ENCODE results near the gene NEUROG1.

Gene NEUROG1

DNA sequence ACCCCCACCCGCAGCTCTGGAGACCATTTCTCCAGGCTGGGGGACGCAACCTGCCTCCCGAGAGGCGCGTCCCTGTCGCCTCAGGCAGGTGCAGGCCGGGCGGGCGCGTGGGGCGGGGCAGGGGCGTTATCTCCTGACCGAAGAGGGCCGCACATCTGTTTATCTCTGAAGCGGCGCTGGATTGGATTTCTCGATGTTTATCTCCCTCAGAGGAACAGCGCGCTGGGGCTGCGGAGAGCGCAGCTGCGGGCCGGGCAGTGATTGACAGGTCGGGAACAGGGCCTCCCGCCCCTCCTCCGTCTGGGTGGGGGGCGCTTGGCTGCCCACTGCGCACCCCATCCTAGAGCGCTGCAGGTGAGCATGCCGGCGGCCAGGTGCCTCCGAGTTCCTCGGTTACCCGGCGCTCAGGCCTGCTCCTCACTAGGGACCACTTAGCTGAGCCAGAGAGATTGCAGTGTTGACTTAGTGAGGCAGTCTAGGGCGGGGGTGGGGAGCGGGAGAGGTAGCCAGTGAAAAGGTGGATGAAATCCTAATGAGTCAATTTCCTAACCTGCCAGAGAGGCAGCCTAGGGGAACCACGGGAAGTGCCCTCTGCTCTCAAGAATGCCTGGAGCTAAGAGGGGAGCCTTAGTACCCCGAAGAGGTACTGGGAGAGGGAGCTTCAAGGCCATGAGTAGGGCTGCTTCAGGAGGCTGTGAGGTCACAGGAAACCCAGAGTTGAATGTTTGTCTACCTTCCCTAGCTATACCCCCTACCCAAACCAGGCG, 44.0 kb downstream of the NEUROG1 start:
- peak; percentile 66 for DNase-seq

- no peak for DNase-seq
Observed at GRCh38 chr5:135491038-135491551, 44.7 kb downstream of the NEUROG1 start.

DNA sequence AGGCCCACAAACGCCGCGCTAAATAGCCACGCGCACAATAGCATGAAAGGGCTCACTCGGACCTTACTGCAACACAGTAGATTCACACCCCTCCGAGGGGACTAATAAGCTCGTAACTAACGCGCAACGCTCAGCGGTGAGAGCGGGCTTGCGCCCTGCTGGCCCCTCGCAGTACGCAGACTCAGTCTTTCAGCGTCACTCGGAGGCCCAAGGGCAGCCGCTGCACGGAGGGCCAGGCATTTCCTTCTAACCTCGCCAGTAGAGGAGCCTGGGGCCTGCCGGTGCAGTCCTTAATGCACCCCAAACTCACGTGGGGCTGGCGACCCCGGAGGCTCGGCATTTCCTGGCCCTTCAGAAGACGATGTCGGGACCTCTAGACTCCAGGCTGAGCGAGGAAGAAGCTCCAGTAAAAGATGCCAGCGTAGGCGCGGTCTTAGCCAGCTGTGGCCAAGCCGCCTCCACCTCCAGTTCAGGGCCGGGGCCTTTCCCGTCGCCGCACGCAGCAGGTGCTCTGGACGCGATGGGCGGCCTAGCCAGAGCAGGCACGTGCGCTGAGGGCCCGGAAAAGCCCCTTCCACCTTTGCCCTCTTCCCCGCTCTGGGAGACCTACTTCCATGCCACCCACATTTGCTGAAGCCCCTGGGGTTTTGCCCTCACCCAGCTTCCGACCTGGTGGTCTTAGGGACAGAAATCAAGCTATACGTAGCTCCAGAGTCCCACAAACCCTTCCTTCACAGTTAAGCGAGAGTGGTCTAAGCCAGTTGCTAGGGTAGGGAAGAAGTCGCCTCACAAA, 45.3 kb downstream of the NEUROG1 start:
- no peak for DNase-seq

DNA sequence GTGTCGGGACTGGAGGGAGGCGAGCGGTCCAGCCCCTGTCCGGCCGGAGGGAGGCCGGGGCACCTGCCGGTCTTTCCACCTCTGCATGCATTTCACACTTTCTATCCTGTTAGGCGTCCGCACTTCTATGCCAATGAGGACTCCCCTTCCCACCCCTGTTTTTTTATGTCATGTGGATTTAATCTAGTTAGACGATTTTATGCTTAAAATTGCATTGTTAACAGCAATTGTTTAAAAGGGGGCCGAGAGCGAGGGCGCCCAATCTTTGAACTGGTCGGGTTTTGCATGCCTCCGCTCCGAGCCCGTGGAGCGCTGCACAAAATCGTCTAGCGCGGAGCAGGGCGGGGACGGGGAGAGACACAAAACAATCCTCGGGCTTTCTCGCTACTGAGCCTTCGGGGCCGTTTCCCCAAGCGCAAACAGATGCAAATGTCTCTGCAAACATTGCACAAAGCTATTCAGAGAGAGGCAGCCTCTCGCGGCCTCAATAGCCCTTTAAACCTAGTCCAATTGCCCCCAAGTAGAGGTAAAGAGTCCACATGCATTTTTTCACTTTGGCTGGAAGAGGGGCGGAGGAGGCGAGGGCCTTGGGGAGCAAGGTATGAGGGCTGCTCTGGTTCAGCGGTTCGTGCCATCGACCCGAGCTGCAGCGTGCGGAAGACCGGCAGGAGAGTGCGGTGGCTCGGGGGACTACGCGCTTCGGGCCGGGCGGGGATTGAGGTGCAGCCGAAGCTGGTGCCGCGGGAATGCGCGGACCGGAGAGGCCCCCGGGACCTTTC, 46.1 kb downstream of the NEUROG1 start:
- no peak for DNase-seq

DNA sequence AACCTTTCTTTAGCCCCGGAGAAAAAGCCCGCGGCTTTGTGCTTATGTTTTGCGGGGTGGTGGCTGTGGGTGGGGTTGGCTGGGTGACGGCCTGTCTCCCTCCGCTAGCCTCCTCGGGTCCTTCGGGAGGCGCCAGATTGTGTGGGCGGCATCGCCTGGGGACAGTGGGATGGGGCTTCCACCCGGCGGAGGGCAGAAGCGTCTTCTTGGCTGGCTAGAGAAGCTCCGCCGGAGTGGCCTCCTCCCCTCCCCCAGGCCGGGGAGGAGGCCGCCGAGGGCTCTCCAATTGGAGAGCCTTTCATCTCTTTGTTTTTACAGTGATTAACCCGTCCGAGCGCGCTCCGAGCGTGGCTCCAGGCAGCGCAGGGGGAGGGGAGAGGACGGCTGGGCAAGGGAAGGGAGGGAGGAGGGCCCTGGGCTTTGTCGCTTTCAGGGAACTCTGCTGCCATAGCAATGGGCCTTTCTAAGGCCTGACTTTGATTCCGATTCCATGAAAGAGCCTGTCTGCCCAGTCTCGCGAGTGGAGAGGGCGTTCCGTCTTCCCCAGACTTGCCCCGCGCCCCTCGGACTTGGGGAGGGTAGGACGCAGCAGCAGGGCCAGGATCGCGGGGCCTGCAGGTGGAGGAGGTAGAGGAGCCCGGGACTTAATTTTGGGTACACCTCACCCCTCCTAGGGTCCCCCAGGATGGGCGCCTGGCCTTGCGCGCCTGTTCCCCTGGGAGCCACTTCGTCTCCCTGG, 46.9 kb downstream of the NEUROG1 start:
- DNase-seq: peak; percentile 71

DNA sequence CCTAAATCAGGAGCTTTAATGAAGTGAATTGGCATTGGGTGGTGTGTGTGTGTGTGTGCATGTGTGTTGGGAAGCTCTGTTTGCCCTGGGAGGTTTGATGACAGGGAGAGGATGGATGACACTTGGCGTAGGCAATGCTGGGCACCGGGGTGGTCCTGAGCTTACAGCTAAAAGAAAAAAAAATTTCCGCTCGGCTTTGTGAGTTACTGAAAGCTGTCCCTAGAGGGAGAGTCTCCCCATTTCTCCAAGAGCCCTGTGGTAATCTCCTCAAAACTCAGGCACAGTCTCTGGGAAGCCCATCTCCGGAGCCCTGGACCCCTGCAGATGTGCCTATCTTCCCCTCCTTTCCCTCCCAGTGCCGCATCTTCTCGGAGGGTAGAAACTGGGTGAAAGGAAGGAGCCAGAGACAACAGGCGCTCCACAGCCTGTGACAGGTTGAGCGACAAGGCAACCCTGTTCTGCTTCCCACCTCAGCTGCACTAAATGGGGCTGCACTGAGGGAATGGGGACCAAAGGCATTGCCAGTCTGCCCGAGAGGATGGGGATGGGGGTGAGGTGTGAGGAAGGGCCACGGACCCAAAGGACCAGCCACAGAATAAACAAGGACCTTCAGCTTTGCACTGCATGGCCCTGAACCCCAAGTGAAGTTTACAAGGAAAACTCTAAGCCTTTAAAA, 47.8 kb downstream of the NEUROG1 start:
- no peak for DNase-seq

GRCh38 chr5:135487037-135487395, 48.7 kb downstream of the NEUROG1 start:
- DNase-seq: no peak

DNA sequence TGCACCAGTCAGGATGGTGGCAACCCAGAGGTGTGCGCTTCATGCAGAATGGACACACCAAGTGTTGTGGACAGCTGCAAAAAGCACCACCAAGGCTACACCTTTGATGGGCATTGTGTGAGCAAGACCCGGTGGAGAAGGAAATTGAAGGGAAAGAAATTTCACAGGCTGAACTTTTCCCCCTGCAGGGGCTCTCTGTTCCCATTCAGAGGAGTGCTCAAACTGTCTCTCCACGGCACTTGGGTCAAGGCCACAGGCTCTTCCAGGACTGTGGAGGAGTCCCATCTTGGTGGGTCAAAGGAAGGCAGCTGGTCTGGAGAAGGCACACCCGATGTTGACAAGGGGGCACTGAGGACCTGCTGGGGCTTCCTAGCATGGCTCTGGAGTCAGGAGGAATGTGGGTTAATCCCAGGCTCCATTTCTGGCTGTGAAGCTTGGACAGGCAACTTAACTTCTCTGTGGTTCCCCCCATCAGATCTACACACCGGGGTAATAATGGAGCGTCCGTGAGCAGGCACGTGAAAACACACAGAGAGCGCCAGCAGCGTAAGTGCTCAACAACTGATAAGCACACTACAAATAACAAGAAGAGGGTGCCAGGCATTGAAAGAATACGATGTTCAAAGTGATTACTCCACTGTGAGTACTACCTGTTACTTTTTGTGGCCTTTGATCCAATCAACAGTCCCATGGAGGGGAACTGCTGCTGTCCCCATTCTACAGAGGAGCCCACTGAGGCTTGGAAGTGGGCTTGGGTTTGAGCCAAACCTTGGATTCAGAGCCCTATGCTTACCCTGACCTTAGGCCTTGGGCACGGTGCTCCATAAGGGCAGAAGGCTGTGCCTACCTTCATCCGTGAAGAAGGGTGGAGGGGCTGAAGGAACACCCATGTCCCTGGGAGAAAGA, 49.4 kb downstream of the NEUROG1 start:
- DNase-seq: peak; percentile 56

DNA sequence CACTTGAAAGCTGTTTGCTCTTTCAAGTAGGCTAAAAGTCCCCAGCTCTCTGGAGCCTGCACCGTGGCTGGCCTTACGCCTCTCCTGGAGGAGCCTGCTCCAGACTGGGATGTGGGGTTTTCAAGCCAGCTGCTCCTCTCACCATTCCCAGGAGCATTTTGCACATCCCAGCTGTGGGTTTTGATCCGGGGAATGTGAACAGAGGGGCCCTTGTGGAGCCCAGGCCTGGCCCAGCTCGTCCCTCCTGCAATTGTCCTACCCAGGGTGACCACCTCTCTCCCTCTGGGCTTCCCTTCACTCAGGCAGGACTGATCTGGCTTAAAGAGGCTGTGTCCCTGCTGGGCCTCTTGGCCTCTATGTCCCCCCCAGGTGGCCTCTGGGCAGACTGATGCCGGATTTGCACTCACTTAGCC, 51.1 kb downstream of the NEUROG1 start:
- no peak for DNase-seq
